Measurements from ENCODE around the gene ATP2B2.

Gene ATP2B2

DNA sequence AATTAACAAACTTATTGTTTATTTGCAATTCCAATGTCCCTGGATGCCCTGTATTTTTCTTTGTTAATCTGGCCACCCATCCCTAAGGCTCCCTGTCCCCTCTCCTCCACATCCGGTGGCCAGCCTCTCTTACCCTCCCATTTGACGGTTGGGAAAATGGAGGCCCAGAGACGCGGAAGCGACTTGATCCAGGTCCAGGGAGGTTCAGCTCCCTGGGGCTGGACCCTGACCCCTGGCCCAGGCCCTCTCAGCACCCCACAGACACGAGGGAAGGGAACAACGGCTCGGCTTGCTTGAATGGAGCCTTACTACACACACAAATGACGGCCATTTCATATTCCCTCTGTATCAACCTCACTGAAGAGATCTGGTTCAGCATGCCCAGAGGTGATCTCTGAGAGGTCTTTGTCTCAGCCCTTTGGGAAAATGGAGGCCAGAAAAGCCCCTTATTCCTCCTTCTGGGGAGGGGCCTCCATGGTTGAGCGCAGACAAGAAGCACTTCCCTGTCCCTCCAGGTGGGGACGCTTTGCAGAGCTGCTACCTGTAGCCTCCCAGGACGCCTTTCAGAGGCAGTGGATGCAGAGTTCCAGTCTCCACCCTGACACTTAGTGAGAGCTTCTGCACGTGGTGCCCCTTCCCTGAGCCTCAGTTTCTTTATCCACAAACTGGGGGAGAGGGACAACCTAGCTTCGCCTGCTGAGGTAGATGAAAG is 82.1 kb downstream of the ATP2B2 start:
- DNase-seq: no peak

GRCh38 chr3:10421996-10422395 is 83.4 kb downstream of the ATP2B2 start:
- no peak for DNase-seq

DNA sequence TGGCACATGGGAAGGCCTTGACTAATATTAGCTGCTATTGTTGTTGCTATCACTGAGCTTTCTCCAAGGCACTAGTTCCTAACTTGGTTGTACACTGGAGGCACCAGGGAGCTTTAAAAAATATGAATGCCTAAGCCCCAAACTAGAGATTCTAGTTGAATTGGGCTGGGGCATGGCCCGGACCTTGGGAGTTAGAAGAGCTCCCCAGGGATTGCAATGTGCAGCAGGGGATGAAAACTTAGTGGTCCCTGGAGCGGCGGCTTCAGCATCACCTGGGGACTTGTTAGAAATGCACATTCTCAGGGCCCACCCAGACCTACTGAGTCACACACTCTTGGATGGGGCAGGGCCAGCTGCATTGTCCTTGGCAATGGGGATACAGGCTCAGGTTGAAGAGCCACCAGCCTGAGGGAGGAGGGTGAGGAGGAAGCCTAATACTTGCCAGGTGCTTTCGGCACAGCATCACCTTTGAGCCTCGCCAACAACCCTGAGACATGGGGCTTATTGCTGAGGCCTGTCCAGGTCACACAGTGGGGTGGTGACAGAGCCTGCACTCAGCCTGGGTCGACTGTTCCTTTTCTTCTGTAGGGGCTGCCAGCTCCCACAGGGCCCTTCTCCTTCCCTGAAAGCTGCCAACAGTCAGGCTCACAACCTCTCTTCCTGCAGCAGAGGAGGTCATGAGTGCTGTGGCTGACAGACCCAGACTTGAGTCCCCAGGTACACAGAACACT is 84.5 kb downstream of the ATP2B2 start:
- DNase-seq: no peak

- DNase-seq: no peak
Observed at GRCh38 chr3:10419637-10420232, 85.7 kb downstream of the ATP2B2 start.

- peak; percentile 31 for DNase-seq
Observed at GRCh38 chr3:10417847-10418246, 87.5 kb downstream of the ATP2B2 start.

- DNase-seq: no peak
Observed at GRCh38 chr3:10416730-10417300, 88.6 kb downstream of the ATP2B2 start.

- DNase-seq: no peak
Observed at GRCh38 chr3:10413041-10413440, 92.3 kb downstream of the ATP2B2 start.

DNA sequence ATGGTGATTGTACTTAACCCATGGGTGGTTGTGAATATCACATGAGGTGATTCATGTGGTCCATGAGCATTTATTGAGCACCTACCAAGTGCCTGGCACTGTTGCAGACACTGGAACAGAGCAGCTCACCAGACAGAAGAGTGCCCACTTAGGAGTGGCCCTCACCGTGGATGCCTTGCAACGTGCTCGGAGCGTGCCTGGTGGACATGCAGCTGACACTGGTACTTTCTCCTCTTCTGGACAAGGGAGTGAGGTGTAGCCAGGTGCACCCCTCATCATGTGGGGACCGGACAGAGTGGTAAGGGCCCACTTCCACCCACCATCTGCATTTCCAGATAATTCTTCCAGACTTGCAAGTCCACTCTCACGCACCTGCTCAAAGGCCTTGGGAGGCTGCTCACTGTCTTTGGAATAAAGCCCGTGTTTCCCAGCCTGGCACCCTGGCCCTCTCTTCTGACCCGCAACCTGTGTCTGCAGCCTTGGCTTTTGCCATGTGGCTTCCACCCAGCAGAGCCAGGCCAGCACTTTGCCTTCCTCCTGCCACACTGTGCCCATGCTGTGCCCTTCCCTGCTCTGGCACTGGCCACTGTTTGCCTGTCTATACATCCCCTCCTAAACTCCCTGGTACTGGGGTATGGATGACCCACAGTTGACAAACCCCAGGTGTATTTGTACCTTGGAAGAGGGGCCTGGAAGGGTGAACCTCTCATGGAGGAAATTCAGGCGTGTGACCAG is 93.6 kb downstream of the ATP2B2 start:
- no peak for DNase-seq

DNA sequence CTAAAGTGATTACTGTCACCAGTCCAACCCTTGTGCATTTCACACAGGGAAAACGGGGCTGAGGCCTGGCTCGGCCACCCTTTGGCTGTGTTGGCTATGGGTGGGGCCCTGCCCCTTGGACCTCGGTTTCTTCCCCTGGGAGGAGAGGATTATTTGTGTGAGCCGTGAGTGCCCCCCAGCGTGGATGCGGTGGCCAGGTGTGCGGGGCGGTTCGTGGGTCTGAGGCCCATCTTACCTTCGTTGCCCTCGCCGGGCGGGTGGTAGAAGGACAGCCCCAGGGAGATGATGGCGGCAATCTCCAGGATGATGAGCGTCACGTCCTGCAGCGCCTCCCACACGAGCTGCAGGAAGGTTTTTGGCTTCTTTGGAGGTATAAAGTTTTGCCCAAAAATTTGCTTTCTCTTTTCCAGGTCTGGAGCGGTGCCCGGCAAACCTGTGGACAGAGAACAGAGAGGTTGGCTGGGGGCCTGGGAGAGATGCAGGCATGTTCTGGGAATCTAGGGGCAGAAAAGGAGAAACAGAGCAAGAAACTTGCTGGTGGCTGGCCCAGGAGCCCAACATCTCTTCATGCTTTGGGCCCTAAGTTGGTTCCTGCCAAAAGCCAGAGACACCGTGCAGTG is 94.9 kb downstream of the ATP2B2 start:
- no peak for DNase-seq

- DNase-seq: no peak
Observed at GRCh38 chr3:10408680-10409079, 96.7 kb downstream of the ATP2B2 start.

GRCh38 chr3:10407361-10407760 is 98.0 kb downstream of the ATP2B2 start:
- DNase-seq: no peak

- no peak for DNase-seq
Observed at GRCh38 chr3:10406414-10406813, 99.0 kb downstream of the ATP2B2 start.

DNA sequence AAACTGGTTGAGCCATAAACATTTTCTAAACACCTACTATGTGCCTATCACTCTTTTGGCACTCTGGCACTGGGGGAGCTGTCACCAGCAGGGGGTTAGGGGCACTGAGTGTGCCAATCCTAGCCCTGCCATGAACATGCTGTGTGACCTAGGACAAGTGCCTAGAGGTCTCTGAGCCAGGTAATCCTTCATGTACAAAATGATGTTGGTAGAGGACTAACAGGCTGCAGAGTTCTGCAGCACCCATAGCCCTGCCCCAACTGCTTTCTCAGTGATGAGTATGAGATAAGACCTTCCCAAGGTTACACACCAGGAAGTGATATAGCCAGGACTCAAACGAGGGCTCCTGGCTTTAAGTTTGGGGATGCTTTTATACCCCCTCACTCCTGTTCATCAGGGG is 99.6 kb downstream of the ATP2B2 start:
- DNase-seq: no peak

DNA sequence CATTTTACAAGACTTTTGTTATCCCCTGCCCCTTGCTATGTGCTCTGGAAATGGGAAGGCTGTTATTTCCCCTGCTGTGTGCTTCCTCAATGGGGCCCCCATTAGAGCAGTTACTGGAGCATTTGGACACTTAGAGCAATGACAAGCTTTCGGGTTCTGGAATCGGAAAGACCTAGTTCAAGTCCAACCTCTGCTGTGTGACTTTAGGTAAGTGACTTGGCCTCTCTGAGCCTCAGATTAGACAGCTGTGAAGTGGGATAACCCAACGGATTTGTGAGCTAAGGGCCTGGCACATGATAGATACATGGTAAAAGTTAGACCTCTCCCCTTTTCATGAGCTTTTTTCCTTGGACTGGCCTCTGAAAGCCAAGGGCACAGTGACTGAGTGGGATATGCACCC is 100.5 kb downstream of the ATP2B2 start:
- DNase-seq: no peak

DNA sequence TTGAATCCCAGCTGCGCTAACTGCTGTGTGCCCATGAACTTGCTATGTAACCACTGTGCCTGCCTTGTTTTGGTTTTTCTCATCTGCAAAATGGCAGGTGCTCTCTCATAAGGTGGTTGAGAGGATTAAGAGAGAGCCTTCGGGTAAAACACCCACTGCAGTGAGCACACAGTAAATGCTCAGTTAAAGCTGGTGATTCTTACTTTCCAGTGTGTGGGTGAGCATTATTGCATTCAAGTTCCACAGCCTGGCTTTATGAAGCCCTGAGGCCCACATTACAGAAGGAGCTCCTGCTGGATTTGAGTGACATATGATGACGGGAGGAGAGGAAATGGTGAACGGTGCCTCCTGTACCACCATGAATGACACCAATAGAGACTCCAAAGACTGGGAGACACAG is 101.0 kb downstream of the ATP2B2 start:
- DNase-seq: no peak

- no peak for DNase-seq
Observed at GRCh38 chr3:10401990-10402761, 103.2 kb downstream of the ATP2B2 start.

DNA sequence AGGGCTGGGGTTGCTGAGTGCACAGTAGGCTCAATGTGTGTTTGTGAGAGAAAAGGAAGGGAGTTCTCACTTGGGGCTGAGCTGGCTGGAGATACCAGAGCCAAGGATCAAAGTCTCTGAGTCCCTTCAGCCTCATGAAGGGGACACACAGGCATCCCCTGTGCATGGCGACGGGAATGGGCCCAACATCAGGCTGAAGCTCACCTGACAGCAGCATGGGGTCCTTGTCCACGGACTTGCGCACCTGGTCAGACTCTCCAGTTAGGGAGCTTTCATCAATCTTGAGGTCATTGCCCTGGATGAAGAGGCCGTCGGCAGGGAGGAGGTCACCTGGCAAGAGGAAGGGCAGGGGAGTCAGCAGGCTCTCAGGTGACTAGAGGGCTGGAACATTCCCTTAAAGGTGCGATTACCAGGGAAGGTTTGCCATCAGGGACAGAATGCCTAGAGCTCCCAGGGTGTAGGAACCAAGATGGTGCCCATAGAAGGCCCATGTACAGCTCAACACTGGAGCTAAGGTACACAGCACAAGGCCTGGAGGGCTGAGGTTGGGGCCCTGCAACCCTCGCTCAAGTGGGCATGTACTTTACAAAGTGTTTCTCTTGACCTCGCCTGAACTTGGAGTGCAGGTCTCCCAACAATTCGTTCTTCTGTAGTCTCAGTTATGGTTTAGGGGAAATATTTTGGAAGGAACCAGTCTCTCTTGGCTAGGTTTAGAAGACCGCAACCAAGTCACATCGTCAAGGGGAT is 104.5 kb downstream of the ATP2B2 start:
- no peak for DNase-seq

DNA sequence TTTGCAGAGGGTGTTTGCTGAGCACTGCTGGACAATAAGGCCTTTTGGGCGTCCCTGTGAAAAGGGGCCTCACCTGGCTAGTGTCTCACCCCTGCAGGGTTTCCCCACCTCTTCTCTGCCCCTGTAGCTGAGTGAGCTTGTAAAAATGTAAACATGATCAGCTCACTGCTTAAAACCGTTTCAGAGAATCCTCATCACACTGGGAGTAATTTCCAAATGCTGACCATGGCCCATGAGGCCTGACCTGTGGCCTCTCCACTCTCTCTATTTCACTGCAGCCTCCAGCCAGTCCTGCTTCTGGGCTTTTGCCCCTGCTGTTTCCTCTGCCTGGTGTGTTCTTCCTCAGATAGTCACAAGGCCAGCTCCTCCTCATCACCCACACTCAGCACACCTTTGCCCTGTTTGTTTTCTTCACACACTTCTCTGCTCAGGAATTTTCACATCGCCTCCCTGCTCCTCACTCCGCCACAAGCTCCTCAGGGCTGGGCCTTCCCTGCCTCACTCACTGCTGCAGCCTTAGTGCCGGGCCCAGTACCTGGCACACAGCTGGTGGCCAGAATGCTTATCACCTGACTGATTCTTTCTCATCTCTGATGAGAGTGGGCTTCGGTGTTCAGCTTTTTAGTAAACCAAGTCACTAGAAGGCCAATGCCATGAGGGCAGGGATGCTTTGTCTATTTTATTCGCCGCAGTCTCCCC is 105.2 kb downstream of the ATP2B2 start:
- no peak for DNase-seq

DNA sequence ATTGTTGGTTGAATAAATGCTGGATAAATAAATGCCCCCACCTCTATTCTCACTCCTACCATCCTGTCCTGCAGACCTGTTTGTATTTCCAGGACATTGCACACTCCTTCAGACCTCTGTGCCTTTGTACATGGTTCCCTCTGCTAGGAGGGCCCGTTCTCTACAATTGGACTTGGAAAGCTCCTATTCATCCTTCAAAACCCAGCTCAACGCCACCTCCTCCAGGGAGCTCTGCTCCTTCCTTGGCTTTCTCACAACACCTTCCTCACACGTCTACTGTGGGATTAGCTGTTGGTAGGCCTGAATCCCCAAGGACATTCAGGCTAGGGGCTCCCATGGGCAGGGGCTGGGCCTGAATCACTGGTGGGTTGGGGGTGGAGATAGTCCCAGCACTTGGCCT is 105.8 kb downstream of the ATP2B2 start:
- DNase-seq: no peak

- DNase-seq: no peak
Observed at GRCh38 chr3:10398341-10398740, 107.0 kb downstream of the ATP2B2 start.

DNA sequence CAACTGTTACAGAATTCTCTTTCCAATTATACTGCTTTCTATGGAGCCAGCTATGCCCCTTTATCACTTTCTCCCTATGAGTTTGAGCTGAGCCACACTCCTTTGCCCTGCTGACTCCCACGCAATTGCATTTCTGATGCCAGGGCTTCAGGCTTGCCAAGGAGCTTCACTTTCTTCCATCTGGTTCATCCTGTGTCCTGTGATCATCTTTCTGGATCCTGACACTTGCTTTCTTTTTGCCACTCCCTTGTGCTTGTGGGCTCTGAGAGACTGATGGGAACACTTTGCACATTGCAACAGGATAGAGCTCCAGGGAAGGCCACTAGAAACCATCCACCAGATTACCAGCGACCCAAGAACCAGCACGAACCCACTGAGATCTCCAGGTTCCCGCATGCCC is 107.5 kb downstream of the ATP2B2 start:
- DNase-seq: no peak

Measured in fibroblast of upper back skin (primary cell).